ENCODE data around the gene CREBL2.

The CREBL2 gene

GRCh38 chr12:12682284-12682683 is 70.6 kb downstream of the CREBL2 start:
- DNase-seq, result no peak

GRCh38 chr12:12683136-12683697 is 71.5 kb downstream of the CREBL2 start:
- DNase-seq, result no peak

GRCh38 chr12:12683725-12684124 is 72.0 kb downstream of the CREBL2 start:
- no peak for DNase-seq

DNA sequence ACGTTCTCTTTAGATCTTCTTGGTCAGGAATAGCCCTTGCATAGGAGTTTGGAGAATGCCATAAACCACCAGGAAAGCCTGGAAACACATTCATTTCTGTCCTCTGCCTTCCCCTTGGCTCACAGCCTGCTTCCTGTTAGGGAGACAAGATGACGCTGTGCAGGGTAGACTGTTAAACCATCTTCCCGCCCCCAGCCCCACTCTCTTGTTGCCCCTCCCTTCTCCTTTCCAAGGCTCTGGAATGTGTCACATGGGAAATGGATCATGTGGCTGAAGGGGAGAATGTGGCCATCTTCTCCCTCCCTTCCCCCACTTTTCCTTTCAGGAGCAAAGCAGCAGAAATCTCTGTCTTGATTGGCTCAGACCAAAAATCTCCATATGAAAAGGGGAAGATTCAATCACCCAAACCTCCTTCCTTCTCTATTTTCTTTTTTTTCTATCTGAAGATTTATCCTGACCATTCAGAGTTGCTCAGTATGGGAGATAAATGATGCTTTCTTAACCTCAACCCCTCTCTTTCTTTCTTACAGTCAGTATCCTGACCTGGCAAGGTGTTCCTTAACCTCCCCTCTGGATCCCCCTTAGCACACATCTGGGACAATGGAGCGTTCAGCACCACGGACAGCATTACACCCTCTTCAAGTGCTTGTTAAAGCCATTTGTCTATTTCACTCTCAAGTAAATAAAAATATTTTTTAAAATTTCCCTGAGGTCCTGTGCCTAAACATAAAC is 72.9 kb downstream of the CREBL2 start:
- DNase-seq, result no peak

DNA sequence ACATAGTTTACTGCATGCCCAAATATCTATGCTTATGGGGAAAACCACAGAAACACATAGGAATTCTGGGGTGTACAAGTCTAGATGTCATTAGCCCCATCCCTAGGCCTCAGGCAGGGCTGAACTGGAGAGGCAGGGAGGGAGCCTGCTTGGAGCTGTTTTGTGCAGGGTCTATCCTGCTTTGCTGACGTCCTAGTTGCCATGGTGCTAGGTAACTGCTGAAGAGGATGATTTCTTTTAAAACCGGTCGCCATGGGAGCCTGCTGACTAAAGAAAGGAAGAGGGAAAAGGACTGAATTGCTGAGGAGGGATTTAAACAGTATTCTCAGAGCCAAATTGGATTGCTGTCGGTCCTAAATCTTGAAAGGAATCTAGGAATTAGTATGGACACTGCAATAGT is 73.6 kb downstream of the CREBL2 start:
- no peak for DNase-seq

- no peak for DNase-seq
Measured at GRCh38 chr12:12686472-12686871, 74.8 kb downstream of the CREBL2 start.

DNA sequence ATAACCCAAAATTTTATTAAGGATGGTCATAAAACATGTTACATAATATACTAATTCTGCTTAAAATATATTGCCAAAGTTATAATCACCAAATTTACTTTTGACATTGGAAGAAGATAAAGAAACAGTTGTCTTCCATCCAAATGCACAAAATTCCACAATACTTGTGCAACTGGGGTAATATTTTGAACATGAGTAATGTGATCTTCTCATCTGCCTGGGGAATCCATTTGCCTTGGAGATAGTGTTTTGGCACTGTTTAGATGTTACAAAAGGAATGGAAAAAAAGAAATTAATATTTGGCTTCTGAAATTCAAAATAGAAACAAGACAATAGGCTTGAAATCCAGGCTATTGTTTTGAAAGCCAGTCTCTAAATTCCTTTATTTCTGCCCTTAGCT is 75.2 kb downstream of the CREBL2 start:
- DNase-seq, result no peak

GRCh38 chr12:12689647-12690300 is 78.1 kb downstream of the CREBL2 start:
- DNase-seq, result no peak

- DNase-seq, result no peak
Measured at GRCh38 chr12:12691549-12691948, 79.9 kb downstream of the CREBL2 start.

DNA sequence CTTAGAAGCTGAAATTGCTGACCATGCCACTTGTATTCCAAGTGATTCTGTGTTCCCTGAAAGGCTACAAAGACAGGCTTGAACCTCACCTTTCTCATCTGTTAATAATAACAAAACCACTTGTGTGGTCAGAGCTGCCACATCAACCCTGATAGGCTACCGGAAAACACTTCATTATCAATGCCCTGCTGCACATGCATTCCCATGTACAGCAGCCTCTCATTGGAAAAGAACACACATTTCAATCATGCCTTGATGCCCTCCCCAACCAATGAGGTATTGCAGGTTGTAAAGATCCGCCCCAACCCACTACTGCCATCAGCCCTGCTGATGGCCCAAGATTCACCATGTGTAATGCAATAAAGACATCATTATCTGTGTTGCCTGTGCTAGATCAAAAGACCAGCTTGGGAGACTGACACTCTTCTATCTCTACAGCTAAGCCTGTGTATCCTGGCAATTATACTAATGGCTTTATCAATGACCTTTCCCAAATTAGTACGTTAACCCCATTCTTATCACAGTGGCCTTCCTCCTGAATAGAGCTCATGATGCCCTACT is 81.5 kb downstream of the CREBL2 start:
- DNase-seq, result no peak
